ENCODE results near the gene PLD1. TPM values are rescaled to one million over a fixed set of nuclear protein-coding genes. Genes with fewer than 3 reads are reported as not detected.
"Not testable (repeated sequence)": the region's sequence is repeated elsewhere in the genome, so short reads cannot be mapped to it uniquely, and the experiment has no call there.

PLD1 gene, protein sequence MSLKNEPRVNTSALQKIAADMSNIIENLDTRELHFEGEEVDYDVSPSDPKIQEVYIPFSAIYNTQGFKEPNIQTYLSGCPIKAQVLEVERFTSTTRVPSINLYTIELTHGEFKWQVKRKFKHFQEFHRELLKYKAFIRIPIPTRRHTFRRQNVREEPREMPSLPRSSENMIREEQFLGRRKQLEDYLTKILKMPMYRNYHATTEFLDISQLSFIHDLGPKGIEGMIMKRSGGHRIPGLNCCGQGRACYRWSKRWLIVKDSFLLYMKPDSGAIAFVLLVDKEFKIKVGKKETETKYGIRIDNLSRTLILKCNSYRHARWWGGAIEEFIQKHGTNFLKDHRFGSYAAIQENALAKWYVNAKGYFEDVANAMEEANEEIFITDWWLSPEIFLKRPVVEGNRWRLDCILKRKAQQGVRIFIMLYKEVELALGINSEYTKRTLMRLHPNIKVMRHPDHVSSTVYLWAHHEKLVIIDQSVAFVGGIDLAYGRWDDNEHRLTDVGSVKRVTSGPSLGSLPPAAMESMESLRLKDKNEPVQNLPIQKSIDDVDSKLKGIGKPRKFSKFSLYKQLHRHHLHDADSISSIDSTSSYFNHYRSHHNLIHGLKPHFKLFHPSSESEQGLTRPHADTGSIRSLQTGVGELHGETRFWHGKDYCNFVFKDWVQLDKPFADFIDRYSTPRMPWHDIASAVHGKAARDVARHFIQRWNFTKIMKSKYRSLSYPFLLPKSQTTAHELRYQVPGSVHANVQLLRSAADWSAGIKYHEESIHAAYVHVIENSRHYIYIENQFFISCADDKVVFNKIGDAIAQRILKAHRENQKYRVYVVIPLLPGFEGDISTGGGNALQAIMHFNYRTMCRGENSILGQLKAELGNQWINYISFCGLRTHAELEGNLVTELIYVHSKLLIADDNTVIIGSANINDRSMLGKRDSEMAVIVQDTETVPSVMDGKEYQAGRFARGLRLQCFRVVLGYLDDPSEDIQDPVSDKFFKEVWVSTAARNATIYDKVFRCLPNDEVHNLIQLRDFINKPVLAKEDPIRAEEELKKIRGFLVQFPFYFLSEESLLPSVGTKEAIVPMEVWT
- total RNA-seq (100 to 1,000 TPM in 1 of 7 donors, 10 to 100 TPM in 6; 26.1 to 125 (median 55.2) TPM), polyA plus RNA-seq (10 to 100 TPM; 24.6 to 52.1 TPM)
- long read RNA-seq, donor 1, full-length matches to known transcripts: 3 of 20 reads
- long read RNA-seq, donor 1, partial matches to known transcripts: 5 of 20 reads
- long read RNA-seq, donor 1, other reads (novel, unspliced or antisense): 12 of 20 reads
- long read RNA-seq, donor 2, full-length matches to known transcripts: 1 of 1 reads
- long read RNA-seq, donor 2, partial matches to known transcripts: 0 of 1 reads
- long read RNA-seq, donor 2, other reads (novel, unspliced or antisense): 0 of 1 reads
- long read RNA-seq, donor 3, full-length matches to known transcripts: 1 of 14 reads
- long read RNA-seq, donor 3, partial matches to known transcripts: 6 of 14 reads
- long read RNA-seq, donor 3, other reads (novel, unspliced or antisense): 7 of 14 reads

DNA sequence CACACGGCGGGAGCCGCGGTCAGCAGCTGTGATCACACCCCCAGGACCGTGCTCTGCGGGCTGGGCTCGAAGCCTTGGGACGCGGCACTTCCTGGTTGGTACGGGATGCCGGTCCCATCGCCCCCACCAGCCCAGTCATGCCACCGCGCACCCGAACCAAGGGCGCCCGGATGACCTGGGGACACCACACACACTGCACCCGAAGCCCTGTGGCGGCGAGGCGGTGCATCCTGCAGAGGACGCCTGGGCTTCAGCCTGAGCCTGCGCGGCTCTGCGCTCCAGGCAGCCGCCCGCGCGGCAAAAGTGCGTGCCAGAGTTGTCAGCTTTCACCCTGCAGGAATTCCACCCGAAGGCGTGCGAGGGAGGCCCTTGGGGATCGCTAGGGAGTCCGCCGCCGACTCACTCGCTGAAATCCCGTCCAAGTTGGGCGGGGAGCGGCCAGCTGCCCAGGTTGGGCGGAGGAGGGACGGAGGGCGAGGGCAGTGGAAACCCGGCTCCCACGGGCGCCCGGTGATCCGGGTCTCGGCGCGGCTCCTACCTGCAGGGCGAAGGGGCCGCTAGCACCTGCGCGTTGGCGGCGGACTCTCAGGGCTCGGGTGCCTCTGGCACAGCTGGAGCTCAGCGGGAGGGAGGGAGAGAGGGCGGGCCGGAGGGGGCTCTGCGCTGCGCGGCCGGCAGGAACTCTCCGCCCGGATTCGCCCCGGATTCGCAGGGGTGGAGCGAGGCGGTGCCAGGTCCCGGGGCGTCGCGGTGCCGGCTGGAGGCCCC lies at the start of gene PLD1:
Gene PLD1 (minus strand): TSS at position 623 of the 768 bp plus-strand sequence. CDS start 72,432 bp downstream, outside the sequence.
- H3K4me3 ChIP-seq: peak within 1 kb of the TSS; percentile 68
- H3K9me3 ChIP-seq: no peaks in the 10 kb centered on the region
- peak; percentile 88 to 93 (median 90) for DNase-seq
- peak within 1 kb of the TSS; percentile 70 to 94 for H3K27ac ChIP-seq
- intact Hi-C loops (cut with DNase I): loop anchor here in 2 of 4 donors (2.0 to 5.0 kb wide), 2 partner anchors 21 to 38 kb away; no protein-coding TSS in a partner anchor
- WGBS, 3 donors: 0 to 1% (median 0%) methylated on average over 57 to 78 of the region's 78 CpGs
- TF ChIP-seq POLR2A (IDR thresholded peaks at IDR 0.05): peak; percentile 58
- TF ChIP-seq, protein P1, sequence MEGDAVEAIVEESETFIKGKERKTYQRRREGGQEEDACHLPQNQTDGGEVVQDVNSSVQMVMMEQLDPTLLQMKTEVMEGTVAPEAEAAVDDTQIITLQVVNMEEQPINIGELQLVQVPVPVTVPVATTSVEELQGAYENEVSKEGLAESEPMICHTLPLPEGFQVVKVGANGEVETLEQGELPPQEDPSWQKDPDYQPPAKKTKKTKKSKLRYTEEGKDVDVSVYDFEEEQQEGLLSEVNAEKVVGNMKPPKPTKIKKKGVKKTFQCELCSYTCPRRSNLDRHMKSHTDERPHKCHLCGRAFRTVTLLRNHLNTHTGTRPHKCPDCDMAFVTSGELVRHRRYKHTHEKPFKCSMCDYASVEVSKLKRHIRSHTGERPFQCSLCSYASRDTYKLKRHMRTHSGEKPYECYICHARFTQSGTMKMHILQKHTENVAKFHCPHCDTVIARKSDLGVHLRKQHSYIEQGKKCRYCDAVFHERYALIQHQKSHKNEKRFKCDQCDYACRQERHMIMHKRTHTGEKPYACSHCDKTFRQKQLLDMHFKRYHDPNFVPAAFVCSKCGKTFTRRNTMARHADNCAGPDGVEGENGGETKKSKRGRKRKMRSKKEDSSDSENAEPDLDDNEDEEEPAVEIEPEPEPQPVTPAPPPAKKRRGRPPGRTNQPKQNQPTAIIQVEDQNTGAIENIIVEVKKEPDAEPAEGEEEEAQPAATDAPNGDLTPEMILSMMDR (IDR thresholded peaks at IDR 0.05): peak in 1 of 3 donors; percentile 28
- peak; percentile 38 for TF ChIP-seq EP300 (IDR thresholded peaks at IDR 0.05)
- peaks cover 14% of the 10 kb centered on the region for H3K4me1 ChIP-seq (ENCODE audit: insufficient read depth)
- H3K27me3 ChIP-seq: no peaks in the 10 kb centered on the region
- H3K36me3 ChIP-seq: no peaks in the 10 kb centered on the region

DNA sequence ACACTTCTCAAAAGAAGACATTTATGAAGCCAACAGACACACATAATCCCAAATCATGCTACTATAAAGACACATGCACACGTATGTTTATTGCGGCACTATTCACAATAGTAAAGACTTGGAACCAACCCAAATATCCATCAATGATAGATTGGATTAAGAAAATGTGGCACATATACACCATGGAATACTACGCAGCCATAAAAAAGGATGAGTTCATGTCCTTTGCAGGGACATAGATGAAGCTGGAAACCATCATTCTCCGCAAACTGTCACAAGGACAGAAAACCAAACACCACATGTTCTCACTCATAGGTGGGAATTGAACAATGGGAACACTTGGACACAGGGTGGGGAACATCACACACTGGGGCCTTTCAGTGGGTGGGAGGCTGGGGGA lies 48.5 kb upstream of the PLD1 start:
- H3K36me3 ChIP-seq; H3K9me3 ChIP-seq; H3K27me3 ChIP-seq; H3K4me3 ChIP-seq; H3K4me1 ChIP-seq (ENCODE audit: insufficient read depth); H3K27ac ChIP-seq; intact Hi-C loops (cut with DNase I); DNase-seq: not testable (repeated sequence)
- 95 to 97% (median 96%) methylated on average over 4 of the region's 4 CpGs for WGBS, 3 donors

DNA sequence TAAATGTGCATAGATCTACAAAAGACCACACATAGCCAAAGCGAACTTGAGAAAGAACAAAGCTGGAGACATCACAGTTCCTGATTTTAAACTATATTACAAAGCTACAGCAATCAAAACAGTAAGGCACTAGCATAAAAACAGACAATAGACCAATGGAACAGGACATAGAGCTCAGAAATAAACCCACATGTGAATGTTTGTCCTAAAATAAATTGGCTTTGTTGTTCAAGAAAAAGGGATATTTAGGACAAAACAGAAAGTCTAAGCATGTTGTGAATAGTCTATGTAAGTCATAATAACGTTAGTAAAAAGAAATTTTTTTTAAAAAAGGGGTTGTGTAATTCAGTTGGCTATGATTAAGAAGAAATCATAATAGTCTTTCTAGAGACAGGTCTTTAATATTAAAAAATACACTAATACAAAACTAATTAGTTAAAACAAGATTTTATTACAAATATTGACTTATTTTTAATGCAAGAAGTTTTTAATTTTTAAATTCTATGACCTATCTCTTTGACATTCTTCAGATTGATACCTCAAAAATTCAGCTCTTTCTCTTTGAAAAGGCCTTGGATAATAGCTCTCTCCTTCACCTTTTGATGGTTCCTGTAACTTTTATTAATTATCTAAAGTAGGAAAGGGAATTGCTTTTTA lies 44.5 kb upstream of the PLD1 start:
- no peaks in the 10 kb centered on the region for H3K27me3 ChIP-seq
- no peak overlapping the region for H3K27ac ChIP-seq
- no peaks in the 10 kb centered on the region for H3K9me3 ChIP-seq
- no peak for DNase-seq
- TF ChIP-seq, protein P1 (IDR thresholded peaks at IDR 0.05): no peak
- TF ChIP-seq POLR2A (IDR thresholded peaks at IDR 0.05) (no peak), EP300 (IDR thresholded peaks at IDR 0.05) (no peak)
- H3K4me3 ChIP-seq: no peak overlapping the region
- peaks cover 3% of the 10 kb centered on the region for H3K4me1 ChIP-seq (ENCODE audit: insufficient read depth)
- no peaks in the 10 kb centered on the region for H3K36me3 ChIP-seq
- 90 to 96% (median 91%) methylated on average over 2 of the region's 2 CpGs for WGBS, 3 donors
- intact Hi-C loops (cut with DNase I): no loop called here

DNA sequence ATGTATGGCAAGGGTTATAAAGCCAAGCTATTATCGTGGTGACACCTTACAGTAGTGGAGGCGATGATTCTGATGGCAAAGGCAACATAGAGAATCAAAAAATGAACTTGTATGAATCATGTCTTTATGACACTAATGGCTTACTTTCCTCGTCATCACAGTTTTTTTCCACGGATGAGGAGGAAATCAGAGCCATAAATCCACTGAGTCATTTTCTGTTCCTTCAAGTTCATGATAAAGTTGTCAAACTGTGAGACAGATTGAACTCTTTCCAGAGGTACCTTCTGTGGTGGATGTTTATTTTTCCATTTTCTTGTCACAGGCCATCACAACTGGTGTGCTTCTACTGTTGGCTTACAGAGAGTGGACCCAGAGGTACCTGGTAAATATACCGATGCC lies 41.4 kb upstream of the PLD1 start:
- H3K9me3 ChIP-seq: no peaks in the 10 kb centered on the region
- H3K36me3 ChIP-seq: no peaks in the 10 kb centered on the region
- H3K4me3 ChIP-seq: no peak overlapping the region
- no peak overlapping the region for H3K27ac ChIP-seq
- intact Hi-C loops (cut with DNase I): no loop called here
- no peak for DNase-seq
- 68 to 78% (median 72%) methylated on average over 5 of the region's 5 CpGs for WGBS, 3 donors
- TF ChIP-seq, protein P1 (IDR thresholded peaks at IDR 0.05): no peak
- TF ChIP-seq EP300 (IDR thresholded peaks at IDR 0.05) (no peak), POLR2A (IDR thresholded peaks at IDR 0.05) (no peak)
- H3K4me1 ChIP-seq (ENCODE audit: insufficient read depth): peaks cover 5% of the 10 kb centered on the region
- H3K27me3 ChIP-seq: no peaks in the 10 kb centered on the region
